GM19025 (cell line): Measurements from ENCODE around the gene PDS5B.
A peak's percentile ranks its signal among the peaks of the same experiment; 100 is the strongest.

Experiments
- ATAC-seq: cut with Tn5 transposase; IDR thresholded peaks from one replicate; pipeline ENCODE4 v1.9.1; 2021; ENCODE audit warnings: mild to moderate bottlenecking, low read depth, moderate library complexity; ENCODE audit not compliant: unreplicated experiment

Gene PDS5B

DNA sequence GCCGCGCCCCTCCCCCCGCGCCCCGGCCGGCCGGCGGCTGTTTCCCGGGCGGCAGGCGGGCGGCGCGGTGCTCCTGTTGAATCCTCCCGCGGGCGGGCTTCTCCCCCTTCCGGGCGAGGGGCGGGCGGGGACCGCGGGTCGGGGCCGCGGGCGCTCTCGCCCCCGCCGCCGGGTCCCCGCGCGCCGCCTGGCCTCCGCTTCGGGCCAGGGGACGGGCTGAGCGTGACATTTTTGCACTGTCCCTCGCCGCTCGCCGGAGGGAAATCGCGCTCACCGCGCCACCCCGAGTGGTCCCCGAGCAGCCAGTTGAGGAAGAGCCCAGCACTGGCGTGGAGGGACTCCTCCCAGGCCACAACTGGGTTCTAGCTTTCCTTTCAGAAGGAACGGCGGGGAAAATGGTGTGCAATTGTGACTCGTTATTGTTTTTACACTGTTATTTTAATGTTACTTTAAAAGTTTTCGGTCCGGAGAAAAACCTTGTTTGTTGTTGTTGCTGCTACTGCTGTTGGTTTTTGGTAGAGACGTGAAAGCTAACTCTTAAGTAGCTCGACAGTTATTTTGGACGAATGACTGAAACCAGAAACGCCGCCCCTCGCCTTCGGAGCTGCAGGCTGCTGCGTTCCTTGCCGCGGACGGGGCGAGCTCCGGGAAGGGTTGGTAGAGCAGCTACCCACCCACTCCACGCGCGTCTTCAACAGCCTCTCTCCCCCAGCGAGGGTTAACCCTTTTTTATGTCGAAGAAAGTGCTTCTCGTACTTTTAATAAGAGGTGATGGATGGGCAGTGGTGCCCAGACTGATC, 959 bp downstream of the PDS5B start:
- ATAC-seq: peak; percentile 31

DNA sequence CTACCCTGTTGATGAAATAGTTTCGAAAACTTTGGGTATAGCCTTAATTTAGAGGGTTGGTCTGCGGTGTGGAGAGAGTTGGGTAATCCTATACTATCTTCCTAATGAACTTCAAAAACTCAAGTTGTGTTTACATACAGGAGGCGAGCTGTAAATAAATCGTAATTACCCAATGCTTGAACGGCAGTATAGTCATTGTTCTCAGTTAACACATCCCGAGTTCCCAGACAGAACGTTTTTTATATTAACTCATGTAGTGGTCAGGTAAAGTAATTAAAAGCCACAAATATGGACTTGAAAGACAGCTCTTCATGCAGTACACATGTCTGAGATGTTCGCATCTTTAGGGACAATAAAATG, 1.5 kb downstream of the PDS5B start:
- no peak for ATAC-seq

DNA sequence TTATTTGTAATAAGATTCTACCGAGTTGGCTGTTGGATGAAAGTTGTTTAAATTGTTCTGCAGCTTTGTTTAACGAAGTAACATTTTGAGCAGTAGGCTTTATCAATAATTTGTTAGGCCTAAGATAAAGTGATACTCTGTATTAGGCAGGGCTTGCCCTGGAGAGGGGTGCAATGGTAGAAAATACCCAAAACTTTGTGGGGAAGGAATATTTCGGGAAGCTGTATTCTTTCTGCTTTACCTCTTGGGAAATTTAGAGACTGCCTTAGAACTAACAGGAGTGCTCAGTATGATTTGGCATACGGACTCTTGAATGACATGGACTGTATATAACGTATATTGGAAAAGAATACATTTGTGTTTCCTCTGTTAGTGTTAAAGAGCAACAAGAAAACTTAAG, 2.5 kb downstream of the PDS5B start:
- ATAC-seq: no peak

DNA sequence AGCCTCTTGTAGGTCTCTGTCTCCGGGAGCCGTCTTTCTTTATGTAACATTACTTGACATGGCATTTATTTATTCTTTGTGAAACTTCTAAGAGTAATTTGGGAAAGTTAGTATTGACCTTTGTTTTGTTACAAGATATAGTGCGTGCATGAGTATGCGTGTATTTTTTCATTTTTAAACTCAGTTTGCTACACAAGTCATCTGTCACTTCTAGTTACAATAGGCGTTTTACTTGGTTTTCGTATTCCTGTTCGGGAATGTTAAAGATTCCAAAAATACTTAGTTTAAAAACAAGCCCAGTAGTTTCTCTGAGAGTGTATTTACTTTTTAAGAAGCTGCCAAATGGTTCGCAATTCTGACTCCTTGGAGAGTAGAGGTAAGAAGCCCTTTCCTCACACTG, 3.2 kb downstream of the PDS5B start:
- ATAC-seq: no peak

DNA sequence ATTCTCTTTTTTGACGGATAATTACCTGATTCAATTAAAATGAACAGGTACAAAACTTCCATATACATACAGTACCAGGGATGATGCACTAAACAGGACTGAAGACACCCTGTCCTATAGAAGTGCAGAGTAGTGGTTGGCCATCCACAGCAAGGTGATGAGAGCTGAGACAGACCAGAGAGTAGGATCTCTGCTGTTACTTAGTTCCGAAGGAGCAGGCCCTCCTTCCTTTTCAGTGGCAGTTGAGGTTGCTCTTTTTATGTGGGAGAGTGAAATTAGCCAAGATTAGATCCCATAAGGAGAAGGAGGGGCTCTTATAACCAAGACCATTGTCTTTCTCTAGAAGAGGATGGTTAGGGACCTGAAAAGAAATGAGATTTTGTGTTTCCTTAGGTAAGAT, 4.0 kb downstream of the PDS5B start:
- no peak for ATAC-seq

DNA sequence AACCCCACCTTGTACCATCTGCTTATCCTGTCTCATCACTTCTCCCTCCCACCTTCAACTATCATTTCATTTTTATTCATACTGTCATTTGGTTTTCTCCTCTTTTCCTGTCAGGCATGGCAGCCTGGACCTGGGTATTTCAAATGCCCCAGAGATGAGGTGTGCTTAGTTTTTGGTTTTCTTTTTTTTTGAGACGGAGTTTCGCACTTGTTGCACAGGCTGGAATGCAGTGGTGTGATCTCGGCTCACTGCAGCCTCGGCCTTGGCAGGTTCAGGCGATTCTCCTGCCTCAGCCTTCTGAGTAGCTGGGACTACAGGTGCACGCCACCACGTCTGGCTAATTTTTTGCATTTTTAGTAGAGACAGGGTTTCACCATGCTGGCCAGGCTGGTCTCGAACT, 5.8 kb downstream of the PDS5B start:
- no peak for ATAC-seq

DNA sequence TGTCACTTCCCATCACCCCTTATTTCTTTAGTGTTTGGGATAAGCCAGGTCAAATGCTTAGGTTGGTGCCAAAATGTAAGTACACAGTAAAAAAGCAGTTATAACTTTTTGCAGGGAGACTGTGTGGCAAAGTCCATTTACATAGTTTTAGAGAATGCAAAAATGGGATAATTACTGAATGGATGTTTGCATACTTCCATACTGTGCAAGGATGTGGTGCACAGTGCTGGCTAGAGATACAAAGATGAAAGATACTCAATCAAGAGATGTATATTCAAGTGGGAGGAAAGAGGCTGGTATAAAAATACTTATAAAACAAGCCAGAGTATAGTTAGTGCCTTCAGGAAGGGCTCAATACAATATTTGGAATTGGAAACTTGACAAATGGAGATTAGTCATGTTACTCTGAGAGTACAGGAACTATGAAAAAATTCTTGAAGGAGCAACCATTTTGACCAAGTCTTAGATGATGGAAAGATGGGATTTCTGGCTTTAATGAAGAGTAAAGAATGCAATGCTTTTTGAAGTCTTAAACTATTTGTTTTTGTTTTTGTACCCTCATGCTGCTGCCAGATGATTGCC, 8.0 kb downstream of the PDS5B start:
- ATAC-seq: no peak

DNA sequence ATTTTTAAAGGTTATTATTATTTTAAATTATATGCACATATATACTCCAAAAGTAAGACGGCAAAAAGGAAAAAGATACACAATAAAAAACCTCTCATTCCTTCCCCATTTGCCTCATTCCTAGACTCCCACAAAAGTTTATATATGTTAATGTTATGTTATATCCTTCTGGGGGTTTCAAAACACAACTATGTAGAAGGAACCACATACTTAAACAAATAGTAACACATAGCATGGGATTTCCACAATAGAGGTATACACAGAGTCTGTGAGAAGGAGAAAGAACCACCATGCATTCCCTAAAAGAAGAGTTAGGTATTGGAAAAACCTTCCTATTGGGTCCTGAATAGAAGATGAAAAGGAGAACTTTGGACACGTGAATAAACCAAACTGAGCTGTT, 9.1 kb downstream of the PDS5B start:
- no peak for ATAC-seq

DNA sequence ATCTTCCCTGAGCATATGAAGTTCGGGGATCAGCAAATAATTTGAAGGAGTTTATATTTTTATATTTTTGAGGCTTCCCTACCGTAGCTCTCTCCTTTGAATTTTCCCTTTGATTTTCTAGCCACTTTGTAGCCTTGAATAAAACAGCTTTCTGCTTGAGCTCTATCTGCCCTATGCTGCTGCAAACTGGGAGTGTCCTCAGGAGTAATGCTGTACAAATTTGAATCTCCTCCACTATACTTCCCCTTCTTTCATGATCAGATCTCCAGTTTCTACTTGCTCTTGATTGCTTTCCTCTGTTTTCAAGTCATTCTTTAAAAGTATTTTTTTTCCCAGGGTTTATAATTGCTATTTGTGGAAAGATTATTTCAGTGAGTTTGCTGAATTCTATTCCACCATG, 14.6 kb downstream of the PDS5B start:
- ATAC-seq: no peak

DNA sequence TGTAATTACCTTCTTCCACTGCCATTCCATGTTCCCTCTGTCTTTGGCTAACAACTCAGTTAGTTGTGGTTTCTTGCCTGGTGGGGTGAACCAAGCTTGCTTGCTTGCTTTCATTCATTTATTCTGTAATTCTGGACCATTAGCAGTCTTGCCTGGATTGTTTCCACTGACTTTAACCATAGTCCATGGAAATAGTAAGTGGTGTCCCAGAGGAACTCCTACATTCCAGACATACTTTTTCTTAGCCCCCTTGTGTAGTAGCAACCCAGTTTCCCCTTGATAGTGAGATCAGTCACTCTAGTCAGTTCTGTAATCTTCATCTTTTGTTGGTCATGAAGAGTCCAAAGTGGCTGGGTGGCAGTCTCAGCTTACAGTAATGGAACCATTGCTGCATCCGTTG, 23.2 kb downstream of the PDS5B start:
- ATAC-seq: no peak

DNA sequence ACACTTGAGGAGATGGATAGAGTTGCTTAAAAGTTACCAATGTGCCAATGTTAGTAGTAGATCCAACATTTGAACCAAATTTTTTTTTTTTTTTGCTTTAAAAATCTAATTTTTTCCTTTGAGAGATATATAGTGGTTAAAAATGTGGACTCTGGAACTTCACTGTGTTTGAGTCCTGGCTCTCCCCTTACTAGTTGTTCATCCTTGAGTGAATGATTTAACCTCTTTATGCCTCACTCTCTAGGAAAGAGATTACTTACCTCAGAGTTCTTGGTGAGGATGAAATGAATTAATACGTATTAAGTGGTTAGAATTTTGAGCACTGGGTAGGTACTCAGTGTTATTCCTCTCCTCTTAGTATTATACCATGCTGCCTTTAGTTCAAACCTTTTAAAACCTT, 24.3 kb downstream of the PDS5B start:
- no peak for ATAC-seq

DNA sequence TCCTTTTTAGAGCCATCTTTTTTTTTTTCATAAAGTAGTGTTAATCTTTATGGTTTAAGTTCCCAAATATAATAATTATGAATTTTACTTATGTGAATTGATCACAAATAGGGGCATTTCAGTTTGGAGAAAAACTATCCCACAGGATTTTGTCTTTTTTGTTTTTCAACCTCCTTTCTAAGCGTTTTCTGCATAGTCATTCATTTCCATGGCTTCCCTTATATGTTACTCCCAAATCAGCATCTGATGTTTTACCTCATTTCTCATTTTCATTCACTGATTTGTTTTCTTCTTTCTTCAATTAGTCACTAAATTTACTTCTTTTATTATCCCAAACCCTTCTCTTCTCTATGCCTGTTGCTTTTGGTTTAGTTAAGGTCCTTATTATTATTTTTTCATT, 24.7 kb downstream of the PDS5B start:
- ATAC-seq: no peak

DNA sequence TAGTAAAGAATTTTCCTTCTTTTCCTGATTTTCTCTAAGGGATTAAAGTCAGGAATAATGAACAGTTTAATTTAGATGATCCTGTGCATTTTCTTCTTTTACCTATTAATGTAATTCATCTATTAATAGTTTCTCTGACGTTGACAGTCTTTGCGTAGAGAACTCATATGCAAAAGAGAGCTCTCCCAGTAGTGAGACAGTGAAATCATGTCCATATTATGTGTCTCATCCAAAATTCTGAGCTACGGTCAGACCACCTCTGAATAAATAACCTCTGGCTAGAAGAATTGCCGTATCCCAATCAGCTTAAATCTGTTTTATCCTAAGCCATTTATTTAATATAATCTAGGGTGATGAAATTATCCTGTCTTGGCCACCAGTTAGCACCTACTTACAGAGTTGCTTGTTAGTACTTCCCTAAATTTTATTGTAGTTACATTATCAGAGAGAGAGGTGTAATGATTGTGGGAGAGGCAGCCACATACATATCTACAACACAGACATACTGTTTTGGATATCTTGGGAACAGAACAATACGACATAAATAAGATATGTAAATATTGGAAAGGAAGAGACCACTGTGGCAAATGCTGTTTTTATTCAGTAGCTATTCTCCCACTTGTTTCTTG, 30.7 kb downstream of the PDS5B start:
- no peak for ATAC-seq

DNA sequence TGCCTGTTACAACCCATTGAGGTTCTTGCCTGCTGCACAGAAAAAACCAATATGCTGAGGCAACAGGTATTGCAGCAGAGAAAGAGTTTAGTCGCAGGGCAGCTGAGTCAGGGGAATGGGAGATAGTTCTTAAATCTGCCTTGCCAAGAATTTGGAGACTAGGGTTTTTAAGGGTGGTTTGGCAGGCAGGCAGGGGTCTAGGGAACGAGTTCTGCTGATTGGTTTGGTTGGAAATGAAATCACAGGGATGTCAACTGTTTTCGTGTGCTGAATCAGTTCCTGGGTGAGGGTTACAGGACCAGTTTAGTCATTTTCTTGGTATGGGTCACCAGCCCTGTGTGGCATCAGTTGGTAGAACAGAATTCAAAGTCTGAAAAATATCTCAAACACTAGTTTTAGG, 36.6 kb downstream of the PDS5B start:
- no peak for ATAC-seq

DNA sequence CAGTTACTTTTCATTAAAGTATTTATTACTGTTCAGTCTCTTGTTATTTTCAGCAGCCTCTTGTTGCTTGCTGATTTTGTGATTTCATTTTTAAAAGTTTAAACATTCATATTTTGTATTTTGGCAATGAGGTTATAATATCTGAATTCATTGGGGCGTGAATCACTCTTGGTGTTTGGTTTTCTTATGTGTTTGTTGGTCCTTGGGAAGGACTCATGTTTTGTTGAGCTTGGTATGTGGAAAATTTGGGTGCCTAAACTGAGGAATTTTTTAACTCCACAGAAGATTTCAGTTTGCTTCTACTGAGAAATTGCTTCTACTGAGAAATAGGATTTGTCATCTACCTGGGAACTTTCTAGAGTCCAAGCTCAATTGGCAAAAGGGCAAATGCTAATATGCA, 38.2 kb downstream of the PDS5B start:
- ATAC-seq: no peak

DNA sequence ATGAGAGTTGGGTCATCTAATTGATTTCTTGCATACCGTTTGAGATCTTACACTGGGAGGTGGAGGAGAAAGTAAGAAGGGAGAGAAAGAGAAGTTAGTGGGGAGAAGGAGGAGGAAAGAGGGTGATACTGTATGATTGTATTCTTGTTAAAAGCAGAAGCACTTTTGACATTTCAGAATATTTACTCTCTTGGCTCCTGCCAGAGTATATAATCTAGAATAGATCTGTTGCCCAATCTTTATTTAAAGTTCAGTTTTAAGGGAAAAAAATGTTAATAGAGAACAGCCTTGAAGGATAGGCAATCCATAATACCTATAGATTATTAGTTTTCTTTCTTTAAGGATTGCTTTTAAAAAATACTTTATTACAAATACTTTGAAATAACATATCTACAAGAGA, 41.5 kb downstream of the PDS5B start:
- ATAC-seq: no peak

DNA sequence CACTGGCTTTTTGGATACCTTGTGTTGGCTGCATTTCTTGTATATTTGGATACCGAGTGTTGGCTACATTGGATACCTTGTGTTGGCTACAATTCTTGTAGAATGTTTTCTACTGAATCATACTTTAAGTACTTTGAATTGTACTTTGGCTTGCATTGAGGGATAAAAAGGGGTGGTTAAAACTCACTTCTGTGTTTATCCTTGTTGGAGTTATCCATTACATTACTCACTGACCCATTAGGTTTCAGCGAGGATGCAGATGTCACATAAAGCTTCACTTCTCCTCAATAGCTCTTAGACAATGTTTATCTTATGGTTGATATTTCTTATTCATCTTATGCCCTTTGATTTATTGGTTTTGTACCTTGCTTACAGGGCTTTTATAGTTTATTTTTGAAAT, 43.1 kb downstream of the PDS5B start:
- no peak for ATAC-seq

DNA sequence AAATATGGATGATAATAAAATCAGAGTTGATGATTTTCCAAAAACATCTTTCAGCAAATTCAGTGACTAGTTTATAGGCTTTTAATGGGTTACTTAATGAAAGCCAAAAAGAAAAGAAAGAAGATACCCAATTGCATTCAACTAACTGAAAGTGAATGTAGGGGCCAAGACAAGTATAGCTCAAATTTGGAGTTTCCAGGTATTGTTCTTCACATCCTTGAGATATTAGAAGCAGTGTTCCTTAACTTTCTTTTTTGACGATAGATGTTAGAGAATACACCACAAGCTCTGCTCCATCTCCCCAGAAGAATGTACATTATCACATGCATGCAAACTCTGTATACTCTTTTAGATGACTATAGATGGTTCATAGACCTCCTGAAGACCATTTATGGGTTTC, 43.6 kb downstream of the PDS5B start:
- ATAC-seq: no peak

DNA sequence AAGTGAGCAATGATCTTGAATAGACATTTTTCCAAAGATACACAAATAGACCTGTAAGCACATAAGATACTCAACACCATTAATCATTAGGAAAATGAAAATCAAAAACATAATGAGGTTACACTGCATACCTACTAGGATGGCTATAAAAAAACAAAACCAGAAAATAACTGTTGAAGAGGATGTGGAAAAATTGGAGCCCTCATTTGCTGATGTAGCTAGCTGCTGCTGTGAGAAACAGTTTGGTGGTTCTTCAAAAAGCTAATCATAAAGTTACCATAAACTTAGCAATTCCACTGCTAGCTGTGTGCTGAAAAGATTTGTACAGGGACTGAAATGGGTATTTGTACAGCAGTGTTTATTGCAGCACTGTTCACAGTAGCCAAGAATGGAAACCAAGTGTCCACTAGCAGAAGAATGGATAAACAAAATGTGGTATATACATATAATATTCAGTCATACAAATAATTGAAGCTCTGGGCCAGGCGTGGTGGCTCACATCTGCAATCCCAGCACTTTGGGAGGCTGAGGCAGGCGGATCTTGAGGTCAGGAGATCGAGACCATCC, 46.2 kb downstream of the PDS5B start:
- ATAC-seq: no peak

DNA sequence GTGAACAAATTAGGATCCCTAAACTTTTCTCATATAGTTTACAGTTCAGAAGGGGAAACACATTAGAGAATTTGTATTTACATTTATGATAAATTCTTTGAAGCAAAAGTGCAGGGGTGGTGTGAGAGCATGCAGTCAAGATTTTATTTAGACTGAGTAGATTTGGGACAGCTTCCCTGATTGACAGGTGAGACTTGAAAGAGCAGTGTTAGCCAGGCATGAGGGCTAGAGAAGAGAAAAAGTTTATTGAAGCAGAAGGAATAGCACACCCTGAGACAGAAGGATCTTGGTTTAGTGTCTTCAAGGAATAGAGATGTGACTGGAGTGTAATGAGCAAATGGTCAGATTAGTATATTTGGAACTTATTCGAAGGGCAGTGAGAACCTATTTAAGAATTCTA, 50.5 kb downstream of the PDS5B start:
- ATAC-seq: no peak

DNA sequence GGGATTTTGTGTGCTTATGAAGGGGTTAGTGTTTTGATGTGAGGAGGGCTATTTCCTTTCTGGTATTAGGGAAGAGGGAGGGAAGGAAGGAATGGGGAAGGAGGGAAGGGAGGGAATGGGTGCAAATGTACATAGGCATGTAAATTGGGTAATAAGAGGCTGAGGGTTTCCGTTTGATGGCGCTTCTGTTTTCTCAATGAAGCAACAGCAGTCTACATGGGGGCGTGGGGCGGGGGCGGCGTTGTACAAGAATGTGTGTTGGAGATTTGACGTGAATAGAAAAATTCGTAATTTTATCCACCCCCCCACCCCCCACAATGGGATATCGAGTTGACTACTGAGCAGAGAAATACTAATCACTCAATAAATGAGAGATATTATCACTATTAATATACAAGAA, 52.5 kb downstream of the PDS5B start:
- ATAC-seq: no peak
